Suprapubic skin (tissue), 3 donors: ENCODE data around the gene TANGO2.

Experiments
- EP300 ChIP-seq: sonication (generic); formaldehyde crosslinking; IDR thresholded peaks from one replicate; pipeline ENCODE4 v1.6.1; 2017; ENCODE audit warnings: antibody characterized with exemption
- POLR2A ChIP-seq, 2 donors: fragments of 450-650 bp; IDR thresholded peaks; one replicate each; pipeline ENCODE4 v1.6.1; 2017; ENCODE audit warnings: antibody characterized with exemption in 2 of 2, mild to moderate bottlenecking in 2 of 2, moderate library complexity in 2 of 2
- TF ChIP-seq, protein P1 (sequence below), 2 donors: fragments of 200-600 bp in 1 of 2; fragments of 450-650 bp in 1 of 2; sonication (generic) in 1 of 2; IDR thresholded peaks; one replicate each; pipeline ENCODE4 v1.5.1; 2016 to 2019; ENCODE audit warnings: antibody characterized with exemption in 2 of 2, mild to moderate bottlenecking in 1 of 2, moderate library complexity in 1 of 2

DNA sequence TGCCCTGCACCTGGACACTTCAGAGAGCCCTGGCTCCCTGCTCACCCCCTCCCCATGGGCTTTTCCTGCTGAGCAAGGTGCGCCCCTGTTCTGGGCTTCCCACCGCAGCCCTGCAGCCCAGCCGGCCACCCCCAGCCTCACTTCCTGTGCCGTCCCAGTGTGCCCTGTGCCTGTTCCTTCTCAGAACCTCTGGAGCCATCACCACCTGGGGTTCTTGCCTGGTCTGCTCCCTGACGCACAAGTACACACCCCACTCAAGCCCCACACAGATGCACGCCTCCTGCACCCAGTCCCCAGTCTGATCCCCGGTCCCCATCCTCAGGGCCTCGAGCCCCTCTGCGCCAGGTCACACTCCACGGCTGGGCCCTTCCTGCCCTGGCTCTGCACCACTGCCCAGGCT is 35.3 kb downstream of the TANGO2 start:
- TF ChIP-seq EP300 (no peak), POLR2A (IDR thresholded peaks at IDR 0.05) (no peak)
- TF ChIP-seq, protein P1, sequence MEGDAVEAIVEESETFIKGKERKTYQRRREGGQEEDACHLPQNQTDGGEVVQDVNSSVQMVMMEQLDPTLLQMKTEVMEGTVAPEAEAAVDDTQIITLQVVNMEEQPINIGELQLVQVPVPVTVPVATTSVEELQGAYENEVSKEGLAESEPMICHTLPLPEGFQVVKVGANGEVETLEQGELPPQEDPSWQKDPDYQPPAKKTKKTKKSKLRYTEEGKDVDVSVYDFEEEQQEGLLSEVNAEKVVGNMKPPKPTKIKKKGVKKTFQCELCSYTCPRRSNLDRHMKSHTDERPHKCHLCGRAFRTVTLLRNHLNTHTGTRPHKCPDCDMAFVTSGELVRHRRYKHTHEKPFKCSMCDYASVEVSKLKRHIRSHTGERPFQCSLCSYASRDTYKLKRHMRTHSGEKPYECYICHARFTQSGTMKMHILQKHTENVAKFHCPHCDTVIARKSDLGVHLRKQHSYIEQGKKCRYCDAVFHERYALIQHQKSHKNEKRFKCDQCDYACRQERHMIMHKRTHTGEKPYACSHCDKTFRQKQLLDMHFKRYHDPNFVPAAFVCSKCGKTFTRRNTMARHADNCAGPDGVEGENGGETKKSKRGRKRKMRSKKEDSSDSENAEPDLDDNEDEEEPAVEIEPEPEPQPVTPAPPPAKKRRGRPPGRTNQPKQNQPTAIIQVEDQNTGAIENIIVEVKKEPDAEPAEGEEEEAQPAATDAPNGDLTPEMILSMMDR (IDR thresholded peaks at IDR 0.05), result no peak
